Cerebellar cortex (tissue), 1 donor: ENCODE data around the gene GCNT4.

Source experiments
- DNase-seq: peaks from one replicate; pipeline ENCODE4 v3.0.0-alpha.2; 2015; ENCODE audit warnings: low spot score

GCNT4 gene

DNA sequence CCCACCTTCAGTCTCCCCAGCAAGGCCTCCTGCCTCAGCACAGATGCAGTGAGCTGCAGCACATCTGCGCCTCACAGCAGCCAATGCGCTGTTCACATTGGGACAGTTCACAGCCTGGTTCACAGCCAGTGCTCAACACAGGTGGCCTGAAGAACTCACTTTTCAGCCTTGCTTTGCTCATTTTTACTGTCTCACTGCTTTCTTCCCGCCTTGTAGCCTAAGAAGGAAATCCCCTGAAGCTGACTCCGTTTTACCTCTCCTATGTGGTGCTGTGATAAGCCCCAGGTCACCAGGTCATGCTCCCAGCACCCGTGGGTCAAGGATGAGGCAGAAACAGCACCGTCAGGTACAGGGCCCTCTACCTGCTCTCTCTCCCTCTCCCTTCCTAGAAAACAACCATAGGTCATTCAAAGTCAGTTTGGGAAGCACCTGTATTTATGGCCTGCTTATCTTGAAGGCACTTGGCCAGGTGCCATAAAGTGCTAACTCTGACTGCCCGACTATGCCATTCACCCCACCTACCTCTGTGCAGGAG is 1.1 kb downstream of the GCNT4 start:
- no peak for DNase-seq

DNA sequence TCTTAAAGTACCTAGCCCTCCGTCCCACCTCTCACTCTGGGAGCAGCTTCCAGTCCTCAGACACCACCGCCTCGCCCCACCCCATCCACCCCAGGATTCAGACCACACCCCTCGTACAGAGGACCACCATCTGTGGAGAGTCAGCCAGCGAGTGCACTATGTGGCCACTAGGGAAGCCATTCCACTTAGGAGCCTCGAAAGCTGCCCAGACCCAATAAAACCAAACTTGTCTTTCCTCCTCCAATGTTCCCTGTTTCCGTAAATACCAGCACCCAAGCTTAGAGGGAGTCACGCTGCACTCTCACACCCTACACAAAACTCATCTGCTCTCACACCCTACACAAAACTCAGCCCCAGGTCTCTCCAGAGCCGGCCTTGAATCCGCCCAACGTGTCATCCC is 1.9 kb downstream of the GCNT4 start:
- peak; percentile 76 for DNase-seq

DNA sequence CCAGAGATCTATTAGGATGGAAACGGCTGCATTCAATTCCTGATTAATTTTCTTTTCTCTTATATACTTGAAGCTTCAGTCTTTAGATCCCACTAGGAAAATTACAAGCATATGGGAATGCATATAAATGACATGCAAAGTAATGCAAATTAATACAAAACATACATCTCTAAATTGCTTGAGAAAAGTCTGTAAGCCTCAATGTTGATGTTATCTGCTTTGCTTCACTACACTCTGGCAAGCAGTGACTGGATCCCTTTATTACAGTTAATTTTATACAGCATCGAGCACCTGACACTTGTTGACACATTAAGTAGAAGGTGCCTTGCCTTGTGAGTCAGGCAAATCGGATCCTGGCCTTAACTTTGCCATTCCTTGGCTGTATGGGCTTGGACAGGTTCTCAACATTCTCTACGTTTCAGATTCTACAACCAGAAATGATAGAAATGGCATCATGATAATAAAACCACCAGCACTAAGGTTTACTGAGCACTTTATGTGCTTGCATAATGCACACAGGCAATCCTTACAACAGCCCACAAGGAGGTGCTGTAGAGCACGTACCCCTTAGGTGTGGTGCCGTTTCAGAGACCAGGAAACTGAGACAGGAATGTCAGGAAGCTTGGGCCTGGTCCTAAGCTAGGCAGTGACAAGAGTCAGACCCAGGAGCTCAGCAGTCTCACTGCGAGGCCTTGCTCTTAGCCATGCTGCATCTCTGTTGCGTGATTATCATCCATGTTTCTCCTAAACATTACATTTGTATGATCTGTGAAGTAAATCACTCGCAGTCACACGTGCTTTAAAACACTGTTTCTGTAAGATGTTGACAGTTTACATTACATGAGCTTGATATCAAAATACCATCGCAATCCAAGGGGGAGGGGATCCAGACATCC is 2.7 kb downstream of the GCNT4 start:
- peak; percentile 70 for DNase-seq

- DNase-seq: no peak
These were observed 3.9 kb downstream of the GCNT4 start for GRCh38 chr5:75048457-75048953.

- DNase-seq: no peak
These were observed 5.0 kb downstream of the GCNT4 start for GRCh38 chr5:75047356-75047755.

DNA sequence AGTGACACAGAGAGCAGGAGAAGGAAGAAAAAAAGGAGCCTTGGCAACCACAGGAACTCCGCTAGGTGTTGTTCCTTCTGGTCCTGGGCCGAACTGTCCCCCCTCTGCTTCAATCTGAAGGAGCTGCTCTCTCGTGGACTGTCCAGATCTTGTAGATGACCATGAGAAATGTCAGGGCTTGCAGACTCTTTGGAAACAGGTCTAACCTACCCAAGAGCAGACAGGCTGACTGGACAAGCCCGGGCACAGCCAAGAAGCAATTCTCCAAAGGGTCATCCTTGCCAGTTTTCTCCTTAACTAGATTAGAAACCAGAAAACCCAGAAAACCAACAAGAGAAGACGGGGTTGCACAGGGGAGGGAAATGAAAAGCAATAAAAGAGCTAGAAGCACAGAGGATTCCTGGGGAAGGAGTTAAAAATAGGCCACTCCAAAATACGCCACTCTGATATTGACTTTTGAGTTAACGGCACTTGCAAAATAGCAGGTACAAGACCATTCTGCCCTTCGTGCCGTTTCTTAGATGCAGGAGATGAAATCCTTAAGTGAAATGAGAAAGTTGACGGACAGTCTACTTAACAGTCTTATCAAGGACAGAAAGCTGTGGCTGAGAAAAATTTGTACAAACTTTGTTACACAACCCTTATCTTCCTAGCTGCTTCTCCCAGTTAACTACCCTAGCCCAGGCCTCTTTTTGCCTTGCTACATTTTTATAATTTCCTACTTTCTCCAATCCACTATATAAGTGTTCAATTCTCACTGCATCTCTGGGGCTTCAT is 5.8 kb downstream of the GCNT4 start:
- DNase-seq: no peak

DNA sequence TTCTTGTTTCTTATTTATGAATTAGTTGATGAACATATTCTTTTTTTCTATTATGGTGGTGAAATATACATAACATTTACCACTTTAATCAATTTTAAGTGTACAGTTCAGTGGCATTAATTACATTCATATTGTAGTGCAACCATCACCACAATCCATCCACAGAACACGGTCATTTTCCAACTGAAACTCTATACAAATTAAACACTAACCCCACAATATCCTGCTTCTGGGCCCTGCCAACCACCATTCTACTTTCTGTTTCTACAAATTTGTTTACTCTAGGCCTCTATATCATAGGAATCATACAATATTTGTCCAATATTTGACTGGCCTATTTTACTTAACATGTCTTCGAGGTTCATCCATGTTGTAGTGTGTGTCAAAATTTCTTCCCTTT is 7.3 kb downstream of the GCNT4 start:
- no peak for DNase-seq

DNA sequence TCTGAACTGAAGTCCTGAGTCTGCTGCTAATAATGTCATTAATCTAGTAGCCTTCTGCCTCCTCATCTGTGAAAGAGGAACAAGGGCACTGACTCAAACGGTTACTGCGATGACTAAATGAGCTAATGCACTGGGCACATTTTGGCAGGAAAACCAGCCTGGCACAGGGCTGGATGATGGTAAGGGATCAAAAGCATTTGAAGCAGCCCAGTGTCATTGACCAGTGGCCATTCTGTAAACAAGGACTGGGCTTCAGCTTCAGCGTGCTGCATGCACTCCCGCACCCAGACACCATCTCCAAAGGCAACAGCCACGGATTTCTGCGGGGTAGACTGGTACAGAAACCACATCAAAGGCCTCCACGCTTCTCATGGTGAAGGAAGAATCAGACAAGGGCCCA is 8.0 kb downstream of the GCNT4 start:
- no peak for DNase-seq

DNA sequence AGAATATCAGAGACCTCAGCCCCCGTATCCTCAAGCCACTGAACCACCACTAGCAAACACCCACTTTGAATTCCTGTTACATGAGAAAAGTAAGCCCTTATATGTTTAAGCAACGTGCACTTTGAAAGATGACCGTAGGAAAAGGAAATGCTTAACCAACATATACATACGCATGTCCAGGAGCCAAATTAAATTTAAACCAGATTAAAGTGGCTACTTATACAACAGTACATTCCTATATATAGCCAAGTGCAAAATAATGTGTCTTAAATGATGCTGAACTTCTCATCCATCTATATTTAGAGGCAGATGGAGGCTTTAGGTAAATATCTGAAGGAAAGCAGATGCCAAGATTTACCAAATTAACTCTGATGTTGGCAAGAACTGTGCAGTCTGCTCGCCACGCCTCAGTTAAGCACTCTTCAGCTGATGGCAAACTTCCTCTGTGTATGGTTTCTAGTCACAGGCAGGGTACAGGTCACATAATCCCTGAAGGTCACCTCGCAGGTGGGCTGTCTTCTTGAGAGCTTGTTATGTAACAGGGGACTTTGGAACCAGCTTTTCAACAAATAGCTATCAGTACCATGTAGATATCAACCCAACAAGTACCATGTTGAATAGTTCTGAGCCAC is 8.6 kb downstream of the GCNT4 start:
- no peak for DNase-seq

DNA sequence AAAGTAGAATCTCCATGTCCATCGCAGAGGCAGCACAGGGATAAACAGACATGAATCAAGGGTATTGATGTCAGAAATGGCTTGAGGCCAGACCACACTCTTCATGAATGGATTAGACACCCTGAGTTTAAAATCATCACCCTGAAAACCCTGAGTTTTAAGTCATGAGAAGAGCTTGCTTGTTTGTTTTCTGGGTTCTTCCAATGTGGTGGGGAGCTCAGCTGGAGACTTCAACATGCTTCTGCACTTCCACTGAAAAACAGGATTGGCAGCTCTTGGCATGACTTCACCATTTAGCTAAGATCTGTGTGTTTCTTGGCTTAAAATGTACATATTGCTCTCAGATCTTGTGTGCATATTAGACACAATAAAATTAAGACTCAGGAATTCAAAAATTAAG is 9.8 kb downstream of the GCNT4 start:
- no peak for DNase-seq

DNA sequence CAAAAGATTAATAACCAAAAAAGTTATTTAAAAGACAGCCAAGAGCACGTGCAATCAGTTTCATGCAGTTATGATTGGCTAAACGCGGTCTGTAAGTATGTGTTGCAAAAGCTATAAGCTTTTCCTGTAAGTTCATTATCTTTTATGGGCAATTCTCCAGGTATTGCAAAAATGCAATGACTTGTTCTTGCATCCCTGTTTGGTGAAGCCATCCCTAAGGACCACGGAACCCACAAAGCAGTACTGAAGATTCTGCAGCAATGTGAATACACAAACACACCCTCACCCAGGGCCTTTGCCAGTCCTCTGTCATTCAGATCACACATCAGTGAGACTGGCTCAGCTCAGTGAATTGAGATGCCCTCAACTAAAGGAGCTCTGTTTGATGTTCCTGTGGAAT is 11.4 kb downstream of the GCNT4 start:
- DNase-seq: no peak

DNA sequence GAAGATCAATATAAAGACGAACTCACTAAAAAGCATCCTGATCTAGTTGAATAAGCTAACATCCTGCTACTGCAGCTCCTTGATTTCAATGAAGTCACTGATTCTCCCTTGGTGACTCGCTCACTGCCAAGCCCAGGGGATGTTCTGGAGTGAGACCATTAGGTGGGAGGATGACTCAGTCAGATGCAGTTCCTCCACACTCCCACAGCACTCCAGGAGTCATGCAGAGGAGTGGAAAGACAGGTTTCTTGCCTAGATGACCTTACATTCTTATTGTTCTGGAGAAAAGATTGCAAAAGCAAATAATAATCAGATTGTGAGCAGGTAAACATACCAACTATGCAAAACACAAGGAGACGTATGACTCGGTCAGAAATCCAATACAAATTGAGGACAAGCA is 15.3 kb downstream of the GCNT4 start:
- DNase-seq: no peak

- no peak for DNase-seq
These were observed 18.1 kb downstream of the GCNT4 start for GRCh38 chr5:75034137-75034739.

DNA sequence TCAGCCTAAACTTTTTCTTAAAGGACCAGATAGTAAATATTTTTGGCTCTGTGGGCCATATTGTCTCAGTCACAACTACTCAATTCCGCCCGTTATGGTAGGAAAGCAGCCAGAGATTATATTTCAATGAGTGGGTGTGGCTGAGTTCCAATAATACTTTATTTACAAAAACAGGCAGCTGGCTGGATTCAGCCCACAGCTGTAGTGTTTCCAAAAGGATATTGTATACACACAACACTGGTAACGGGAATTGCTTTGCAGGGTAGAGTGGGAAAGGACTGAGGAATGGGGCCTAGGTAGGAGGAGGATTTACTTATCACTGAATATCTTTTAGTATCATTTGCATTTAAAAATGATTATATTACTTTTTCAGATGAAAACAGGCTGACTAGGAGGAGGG is 21.0 kb downstream of the GCNT4 start:
- DNase-seq: no peak

GRCh38 chr5:75028090-75028489 is 24.3 kb downstream of the GCNT4 start:
- no peak for DNase-seq

DNA sequence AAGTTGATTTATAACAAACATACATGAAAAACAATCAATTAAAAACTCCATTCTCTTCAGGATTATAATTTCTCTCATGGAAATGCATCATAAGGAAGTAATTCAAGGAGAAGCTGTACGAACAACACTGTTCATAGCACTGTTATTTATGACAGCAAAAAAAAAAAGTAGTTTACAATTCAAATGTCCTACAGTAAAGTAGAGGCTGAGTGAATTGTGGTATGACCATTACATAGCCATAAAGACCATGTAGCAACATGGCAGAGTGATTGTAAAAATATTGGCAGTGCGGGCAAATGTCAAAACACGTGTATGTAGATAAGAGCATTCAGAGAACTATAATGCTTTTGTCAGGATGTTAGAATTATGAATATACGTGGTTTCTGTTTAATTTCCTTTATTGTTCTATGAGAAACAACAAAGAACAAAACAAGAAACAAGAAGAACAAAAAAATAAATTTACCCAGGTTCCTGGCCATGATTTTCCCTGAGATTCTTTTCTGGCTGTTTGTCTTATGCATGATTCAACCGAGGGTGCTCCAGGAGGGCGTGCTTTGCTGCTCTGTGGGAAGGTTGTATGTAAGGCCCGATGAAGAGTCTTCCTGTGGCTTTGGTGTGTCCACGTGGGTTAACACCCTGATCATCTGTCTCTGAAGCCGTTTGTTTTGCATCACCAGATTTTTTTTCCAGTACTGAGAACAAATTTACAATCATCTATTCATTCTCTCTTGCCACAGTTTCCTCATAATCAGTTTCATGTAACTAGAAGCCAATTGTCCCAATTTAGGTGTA is 28.8 kb downstream of the GCNT4 start:
- no peak for DNase-seq

- DNase-seq: no peak
These were observed 30.6 kb downstream of the GCNT4 start for GRCh38 chr5:75021800-75022199.

DNA sequence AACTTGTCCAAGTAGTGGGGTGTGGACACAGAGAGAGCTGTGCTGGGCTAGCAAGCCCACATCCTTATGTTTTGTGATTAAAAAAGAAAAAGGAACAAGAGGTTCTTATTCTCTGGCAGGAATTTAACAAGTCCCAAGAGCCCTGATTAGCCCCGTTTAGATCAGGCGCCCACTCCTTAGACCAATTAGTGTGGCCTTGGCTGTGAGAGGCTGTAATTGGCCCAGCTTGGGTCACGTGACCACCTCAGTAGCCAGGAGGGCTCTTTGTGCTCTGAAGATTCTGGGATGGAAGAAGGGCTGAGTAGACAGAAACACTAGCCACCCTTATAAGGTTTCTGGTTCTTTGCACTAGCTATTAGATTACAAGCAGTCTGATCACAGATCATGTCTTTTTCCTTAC is 31.1 kb downstream of the GCNT4 start:
- peak; percentile 92 for DNase-seq

GRCh38 chr5:75020016-75020656 is 32.2 kb downstream of the GCNT4 start:
- peak; percentile 53 for DNase-seq

DNA sequence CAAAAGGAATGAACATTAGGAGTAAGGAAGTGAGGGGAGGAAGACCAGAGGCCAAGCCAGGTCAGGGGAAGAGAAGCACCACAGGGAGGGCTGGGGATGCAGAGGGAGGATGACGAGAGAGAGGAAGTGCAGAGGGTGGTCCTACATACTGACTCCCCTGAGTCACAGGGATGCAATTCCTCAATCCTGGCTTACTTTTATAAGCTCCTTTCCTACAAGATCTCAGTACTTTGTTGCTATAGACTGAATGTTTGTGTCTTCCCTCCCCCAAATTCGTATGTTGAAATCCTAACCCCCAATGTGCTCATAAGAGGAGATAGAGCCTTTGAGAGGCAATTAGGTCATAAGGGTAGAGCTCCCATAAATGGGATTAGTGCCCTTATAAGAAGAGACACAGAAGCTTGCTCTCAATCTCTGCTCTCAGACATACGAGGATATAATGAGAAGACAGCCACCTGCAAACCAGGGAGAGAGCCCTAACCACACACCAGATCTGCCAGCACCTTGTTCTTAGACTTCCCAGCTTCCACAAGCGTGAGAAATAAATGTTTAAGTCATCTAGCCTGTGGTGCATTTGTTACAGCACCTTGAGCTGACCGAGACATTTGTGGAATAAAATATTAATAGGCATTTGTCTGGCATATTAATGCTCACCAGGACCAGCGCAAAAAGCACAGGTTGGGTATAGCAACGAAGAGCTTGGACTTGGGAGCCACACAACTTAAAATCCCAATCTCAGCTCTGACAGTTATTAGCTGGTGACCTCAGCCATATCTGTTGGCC is 33.4 kb downstream of the GCNT4 start:
- peak; percentile 83 for DNase-seq
